Stimulated activated CD4-positive, alpha-beta T cell treated with anti-CD3 and anti-CD28 coated beads, TNF-alpha, amount 100 ng/mL, for 48 hours (primary cell): ENCODE results near the gene ABLIM2.
A peak's percentile ranks its signal among the peaks of the same experiment; 100 is the strongest.

Experiments used
- DNase-seq, 3 donors: peaks; one replicate each; pipeline ENCODE4 v3.0.0-alpha.2; 2020; ENCODE audit warnings: low read depth in 3 of 3

ABLIM2 gene

GRCh38 chr4:8175686-8176085, 17.1 kb upstream of the ABLIM2 start:
- no peak for DNase-seq

- no peak for DNase-seq
Observed at GRCh38 chr4:8174970-8175369, 16.4 kb upstream of the ABLIM2 start.

GRCh38 chr4:8173492-8174242, 15.1 kb upstream of the ABLIM2 start:
- no peak for DNase-seq

- peak; percentile 21 to 31 (median 30) for DNase-seq
Observed at GRCh38 chr4:8171984-8172924, 13.6 kb upstream of the ABLIM2 start.

GRCh38 chr4:8171266-8171665, 12.7 kb upstream of the ABLIM2 start:
- DNase-seq: no peak

GRCh38 chr4:8170341-8170740, 11.7 kb upstream of the ABLIM2 start:
- DNase-seq: no peak

GRCh38 chr4:8169763-8170162, 11.2 kb upstream of the ABLIM2 start:
- no peak for DNase-seq

- no peak for DNase-seq
Observed at GRCh38 chr4:8168832-8169598, 10.4 kb upstream of the ABLIM2 start.

GRCh38 chr4:8168232-8168631, 9.6 kb upstream of the ABLIM2 start:
- DNase-seq: no peak

- no peak for DNase-seq
Observed at GRCh38 chr4:8167815-8168214, 9.2 kb upstream of the ABLIM2 start.

- DNase-seq: no peak
Observed at GRCh38 chr4:8167291-8167690, 8.7 kb upstream of the ABLIM2 start.

- DNase-seq: no peak
Observed at GRCh38 chr4:8165374-8165896, 6.8 kb upstream of the ABLIM2 start.

- DNase-seq: no peak
Observed at GRCh38 chr4:8164687-8165086, 6.1 kb upstream of the ABLIM2 start.

GRCh38 chr4:8164194-8164565, 5.6 kb upstream of the ABLIM2 start:
- DNase-seq: no peak

GRCh38 chr4:8163436-8164193, 5.0 kb upstream of the ABLIM2 start:
- DNase-seq: no peak

- no peak for DNase-seq
Observed at GRCh38 chr4:8163026-8163425, 4.4 kb upstream of the ABLIM2 start.

GRCh38 chr4:8162625-8163024, 4.0 kb upstream of the ABLIM2 start:
- no peak for DNase-seq

- DNase-seq: no peak
Observed at GRCh38 chr4:8160572-8160971, 2.0 kb upstream of the ABLIM2 start.

GRCh38 chr4:8160233-8160560, 1.6 kb upstream of the ABLIM2 start:
- DNase-seq: no peak

GRCh38 chr4:8159537-8160232, 1.1 kb upstream of the ABLIM2 start:
- no peak for DNase-seq
